22Rv1 (cell line): Measurements from ENCODE around the gene SLC25A51.

Source experiments
- CTCF ChIP-seq: fragments of 450-650 bp; IDR thresholded peaks from 2 replicates; pipeline ENCODE4 v1.5.1; 2017; ENCODE audit warnings: mild to moderate bottlenecking
- ZFX ChIP-seq: fragments of 450-650 bp; IDR thresholded peaks from 2 replicates; pipeline ENCODE4 v1.6.1; 2017; ENCODE audit warnings: antibody characterized with exemption, borderline replicate concordance

- TF ChIP-seq CTCF (no peak), ZFX (no peak)
Measured at GRCh38 chr9:37922363-37923117, 18.6 kb upstream of the SLC25A51 start.
